Islet precursor cell (in vitro differentiated cells): ENCODE data around the gene TLR6.
"Not testable (repeated sequence)": the region's sequence is repeated elsewhere in the genome, so short reads cannot be mapped to it uniquely, and the experiment has no call there.

Source experiments
- DNase-seq: peaks from one replicate; pipeline ENCODE4 v3.0.0-alpha.2; 2018

Gene TLR6

DNA sequence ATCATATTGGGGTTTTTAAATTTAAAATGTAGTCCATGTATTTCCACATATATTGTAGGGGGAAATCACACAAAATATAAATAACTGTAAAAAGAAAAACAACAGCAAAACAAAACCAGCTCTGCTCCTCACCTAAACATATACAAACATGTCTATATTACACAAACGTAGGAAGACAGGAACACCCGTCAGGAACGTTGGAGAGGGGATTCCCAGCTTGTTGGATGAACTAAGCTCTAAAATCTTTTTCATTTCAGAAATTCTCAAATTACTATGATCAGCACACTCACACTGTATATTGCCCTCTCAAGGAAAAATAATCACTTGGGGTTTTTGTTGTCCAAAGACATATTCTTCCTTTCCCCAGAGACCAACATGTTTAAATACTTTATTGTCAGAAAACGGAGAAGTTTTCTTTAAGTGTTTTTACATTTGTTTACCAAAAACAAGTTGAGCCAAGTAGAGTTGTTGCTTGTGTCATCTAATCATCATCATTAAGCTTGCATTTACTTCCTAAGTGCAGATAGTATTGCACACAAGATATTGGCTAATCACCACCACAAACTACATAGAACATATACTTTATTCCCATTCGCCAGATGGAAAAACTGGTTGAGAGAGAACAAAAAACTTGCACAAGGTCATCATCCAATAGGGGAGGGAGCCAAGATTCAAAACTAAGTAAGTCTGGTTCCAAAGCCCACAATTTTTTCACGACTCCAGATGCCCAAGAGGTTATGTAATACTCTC lies 71.4 kb downstream of the TLR6 start:
- no peak for DNase-seq

DNA sequence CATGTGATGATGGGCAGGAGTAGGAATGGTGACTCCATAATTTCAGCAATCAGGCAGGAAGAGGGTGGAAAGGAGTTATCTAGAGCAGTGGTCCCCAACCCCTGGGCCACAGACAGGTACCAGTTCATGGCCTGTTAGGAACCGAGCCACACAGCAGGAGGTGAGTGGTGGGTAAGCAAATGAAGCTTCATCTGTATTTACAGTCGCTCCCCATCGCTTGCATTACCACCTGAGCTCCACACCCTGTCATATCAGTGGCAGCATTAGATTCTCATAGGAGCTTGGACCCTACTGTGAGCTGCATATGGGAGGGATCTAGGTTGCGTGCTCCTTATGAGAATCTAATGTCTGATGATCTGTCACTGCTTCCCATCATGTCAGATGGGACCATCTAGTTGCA lies 72.5 kb downstream of the TLR6 start:
- DNase-seq = no peak

DNA sequence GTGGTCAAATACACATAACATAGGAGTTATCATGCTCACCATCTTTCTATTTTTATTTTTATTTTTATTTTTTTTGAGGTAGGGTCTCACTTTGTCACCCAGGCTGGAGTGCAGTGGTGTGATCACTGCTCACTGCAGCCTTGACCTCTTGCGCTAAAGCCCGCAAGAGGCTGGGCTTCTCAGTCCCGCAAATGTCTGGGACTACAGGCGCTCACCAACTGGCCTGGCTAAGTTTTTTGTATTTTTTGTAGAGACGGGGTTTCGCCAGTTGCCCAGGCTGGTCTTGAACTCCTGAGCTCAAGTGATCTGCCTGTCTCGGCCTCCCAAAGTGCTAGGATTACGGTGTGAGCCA lies 73.5 kb downstream of the TLR6 start:
- no peak for DNase-seq

DNA sequence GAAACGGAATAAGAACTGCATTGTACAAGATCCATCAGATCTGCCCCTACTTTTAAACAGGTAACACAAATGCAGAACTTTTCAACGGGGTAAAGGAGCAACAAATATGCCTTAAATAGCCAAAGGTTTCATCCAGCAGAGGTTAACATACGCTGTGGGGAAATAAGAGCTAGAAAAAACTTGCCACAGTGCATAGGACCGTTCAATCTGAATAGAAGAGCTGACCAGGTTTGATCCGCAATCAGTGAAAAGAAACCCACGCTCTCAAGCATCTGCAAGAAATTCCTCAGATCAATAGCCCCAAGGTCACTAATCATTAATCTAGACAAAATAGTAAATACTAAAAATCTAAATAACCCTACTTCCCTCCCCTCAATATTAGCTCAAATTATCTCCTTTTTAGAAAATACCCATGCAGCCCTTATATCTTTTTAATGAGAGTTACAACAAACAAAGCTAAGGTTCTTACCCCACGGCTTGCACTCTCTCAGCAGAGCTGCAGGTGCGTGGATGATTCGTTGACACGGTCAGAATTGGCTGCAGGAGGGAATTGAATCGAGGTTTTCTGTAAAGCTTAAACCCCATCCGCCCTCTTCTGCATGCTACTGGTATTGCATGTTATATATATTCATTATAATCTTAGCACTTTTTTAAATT lies 74.0 kb downstream of the TLR6 start, which contains the start of gene TLR10:
Gene TLR10 (minus strand): TSS at position 539 of the 657 bp plus-strand sequence. CDS start 7,400 bp downstream, outside the sequence.
- no peak for DNase-seq

DNA sequence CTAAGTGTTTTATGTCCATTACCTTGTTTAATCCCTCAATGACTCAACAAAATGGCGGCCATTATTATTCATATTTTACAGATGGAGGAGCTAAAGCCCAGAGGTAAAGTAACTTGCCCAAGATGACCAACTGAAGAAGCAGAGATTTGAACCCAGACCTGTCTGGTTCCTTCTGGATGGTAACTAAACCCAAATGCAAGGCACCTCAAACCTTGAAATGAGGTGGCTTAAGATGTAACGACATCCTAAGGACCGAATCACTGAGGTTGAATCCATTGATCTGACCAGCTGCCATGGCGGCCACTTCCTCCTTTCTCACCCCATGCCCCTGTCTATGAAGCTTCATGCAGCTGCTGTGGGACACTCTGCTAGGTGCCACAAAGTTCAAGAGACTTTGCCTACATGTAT lies 74.8 kb downstream of the TLR6 start:
- DNase-seq = no peak

DNA sequence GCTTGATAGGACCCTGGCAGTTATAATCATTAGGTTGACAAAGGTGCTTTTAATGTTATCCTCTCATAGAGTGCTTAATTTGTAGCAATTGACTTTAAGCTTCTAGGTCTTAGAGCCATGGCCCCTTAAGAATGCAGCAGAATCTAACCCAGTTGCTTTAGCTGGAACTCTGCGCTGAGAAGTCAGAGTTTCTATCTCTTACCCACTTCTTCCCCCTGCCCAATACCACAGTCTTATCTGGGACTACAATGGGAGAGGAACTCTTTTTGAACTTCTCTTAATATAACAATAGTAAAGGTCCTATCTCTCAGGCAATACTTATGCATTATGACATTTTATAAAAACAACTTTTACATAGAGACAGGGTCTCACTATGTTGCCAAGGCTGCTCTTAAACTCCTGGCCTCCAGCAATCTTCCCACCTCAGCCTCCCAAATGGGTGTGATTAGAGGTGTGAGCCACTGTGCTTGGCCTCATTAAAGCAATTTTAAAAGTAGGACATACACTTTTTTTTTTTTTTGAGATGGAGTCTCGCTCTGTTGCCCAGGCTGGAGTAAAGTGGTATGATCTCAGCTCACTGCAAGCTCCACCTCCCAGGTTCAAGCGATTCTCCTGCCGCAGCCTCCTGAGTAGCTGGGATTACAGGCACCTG lies 75.7 kb downstream of the TLR6 start:
- no peak for DNase-seq

DNA sequence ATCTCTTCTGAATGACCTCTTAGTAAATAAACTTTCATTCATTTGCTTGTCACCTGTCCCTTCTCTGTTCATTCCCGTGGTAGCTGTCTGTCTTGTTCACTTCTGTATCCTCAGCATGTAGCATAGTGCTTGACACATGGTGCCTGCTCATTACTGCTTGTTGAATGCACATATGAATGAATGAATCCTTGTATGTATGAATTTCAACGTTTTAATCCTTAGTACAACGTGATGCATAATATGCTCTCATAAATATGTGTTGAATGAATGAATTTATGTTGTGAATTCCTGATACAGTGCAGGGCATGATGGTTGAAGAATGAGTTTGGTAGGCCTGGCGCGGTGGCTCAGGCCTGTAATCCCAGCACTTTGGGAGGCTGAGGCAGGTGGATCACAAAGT lies 76.8 kb downstream of the TLR6 start:
- DNase-seq = no peak

DNA sequence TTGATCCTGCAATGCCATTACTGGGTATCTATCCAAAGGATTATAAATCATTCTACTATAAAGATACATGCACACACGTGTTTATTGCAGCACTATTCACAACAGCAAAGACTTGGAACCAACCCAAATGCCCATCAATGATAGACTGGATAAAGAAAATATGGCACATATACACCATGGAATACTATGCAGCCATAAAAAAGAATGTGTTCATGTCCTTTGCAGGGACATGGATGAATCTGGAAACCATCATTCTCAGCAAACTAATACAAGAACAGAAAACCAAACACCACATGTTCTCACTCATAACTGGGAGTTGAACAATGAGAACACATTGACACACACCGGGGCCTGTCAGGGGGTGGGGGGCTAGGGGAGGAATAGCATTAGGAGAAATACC lies 78.7 kb downstream of the TLR6 start:
- not testable (repeated sequence) for DNase-seq

DNA sequence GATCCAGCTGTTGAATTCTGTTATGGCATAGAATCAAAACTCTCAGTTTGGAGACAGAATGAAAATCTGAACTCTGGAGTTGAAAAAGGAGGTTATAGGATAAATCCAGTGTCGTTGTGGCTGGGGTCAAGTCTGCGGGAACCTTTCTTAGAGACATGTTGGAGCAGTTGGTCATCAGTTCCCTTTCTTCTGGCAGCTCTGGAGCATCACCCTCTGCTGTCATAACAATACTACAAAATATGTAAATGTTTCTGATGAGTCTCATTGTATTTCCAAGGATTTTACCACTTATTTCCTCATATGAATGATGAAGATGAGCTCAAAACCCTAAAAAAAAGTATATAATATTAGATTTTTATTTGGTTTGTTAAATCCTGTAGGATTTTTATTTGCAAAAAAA lies 81.3 kb downstream of the TLR6 start:
- DNase-seq = no peak

DNA sequence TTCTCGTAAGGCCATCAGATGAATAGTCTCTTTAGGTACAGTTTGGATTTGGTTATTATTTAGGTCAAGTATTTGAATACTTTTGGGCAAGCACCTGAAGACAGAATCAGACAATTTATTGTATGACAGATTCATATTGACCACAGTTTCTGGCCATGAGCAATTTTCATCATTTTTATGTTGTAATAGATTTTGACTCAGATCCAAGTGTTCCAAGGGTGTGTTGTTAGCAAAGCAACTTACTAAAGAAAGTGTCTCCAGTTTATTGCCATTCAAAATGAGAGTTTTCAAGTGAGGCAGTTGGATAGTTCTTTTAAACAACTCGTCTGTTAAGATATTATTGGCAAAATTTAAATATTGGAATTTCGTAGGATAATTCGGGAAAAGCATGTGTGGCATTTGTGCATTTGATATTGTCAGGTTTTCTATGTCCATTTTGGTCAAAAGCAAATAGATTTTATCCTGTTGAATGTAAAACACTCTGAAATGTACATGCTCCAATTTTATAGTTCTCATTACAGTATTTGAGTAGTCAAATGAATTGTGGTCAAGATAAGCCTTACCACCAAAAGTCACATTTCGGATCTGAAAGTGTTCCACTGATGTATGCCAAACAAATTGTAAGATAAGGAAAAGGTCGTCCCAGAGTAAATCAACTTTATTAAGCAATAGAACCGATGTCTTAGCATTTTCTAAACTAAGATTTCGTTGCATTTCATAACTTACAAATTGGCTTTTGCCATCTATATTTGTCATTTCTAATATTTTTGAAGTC lies 82.2 kb downstream of the TLR6 start:
- no peak for DNase-seq
